ENCODE data around the gene ADI1.

Gene ADI1

DNA sequence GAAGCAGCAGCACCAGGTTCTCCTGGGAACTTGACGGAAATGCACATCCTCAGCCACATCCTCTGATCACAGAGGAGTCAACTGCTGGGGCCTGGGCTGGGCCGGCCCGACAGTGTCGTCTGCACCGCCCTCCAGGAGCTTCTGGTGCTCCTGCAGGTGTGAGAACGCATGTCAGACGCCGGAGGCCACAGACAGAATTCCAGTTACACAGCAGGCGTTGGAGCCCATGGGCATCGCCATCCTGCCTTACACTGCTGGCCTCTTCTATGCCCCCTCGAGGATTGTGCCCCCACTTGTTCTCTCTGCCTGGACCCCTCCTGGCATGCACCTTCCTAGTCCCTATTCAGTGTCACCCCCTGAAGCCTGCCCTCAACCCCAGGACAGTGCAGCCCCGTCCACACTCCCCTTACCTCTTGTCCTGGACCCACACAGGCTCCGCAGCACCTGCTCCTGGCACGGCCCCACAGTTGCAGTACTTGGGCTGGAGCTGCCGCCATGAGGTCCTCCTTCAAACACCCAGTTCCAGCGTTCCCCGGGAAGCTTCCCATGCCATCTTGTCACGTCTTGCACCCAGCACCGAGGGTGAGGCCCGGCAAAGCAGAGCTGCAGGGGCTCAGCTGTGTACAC lies 37.5 kb downstream of the ADI1 start:
- no peak for DNase-seq (ENCODE audit: low read depth, low spot score)
- H3K4me3 ChIP-seq (ENCODE audit: low read depth, low read length) = no peak overlapping the region
- no peak for TF ChIP-seq CTCF (IDR thresholded peaks at IDR 0.05; ENCODE audit: low read depth, low read length)
- in situ Hi-C loops (cut with HindIII; ENCODE audit: low sequenced_read_pairs) = no loop called here

DNA sequence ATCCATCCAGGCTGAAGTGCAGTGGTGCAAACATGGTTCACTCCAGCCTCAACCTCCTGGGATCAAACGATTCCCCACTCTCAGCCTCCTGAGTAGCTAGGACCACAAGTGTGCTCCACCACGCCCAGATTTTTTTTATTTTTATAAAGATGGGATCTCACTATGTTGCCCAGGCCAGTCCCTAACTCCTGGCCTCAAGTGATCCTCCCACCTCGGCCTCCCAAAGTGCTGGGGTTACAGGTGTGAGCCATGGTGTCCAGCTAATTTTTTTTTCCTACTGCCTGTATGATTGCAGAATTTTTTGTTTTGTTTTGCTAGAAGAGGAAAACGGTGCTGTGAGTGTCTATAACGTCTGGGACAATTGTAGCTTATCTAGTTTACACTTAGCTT lies 38.3 kb downstream of the ADI1 start:
- in situ Hi-C loops (cut with HindIII; ENCODE audit: low sequenced_read_pairs) = no loop called here
- DNase-seq (ENCODE audit: low read depth, low spot score) = no peak
- no peak overlapping the region for H3K4me3 ChIP-seq (ENCODE audit: low read depth, low read length)
- no peak for TF ChIP-seq CTCF (IDR thresholded peaks at IDR 0.05; ENCODE audit: low read depth, low read length)

DNA sequence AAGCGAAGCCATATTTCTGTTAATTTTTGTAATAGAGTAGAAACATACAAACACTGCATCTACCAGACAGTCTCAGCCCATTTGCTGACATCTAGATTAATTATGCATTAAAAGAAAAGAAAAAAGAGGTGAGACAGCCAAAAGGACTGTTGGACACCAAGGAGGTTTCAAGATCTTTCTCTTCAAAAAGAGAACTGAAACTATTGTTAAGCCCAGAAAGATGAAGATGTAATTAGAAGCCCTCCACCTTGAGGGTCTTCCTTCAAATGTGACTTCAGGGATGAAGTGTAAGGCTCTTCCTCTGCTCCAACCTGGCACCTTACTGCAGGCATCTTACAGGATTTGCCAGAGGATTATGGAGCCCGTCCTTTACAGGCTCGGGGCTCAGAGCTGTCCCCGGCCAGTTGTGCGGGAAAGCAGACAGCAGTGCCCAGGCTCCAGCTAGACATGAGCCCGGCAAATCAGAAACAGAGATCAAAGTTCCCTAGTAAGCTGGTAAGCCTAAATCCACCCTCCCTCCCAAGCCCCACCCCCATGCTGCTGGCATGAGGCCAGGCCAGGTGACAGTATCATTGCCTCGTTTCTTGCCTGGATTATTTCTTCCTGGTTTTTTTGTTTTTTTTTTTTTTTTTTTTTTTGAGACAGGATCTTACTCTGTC lies 38.9 kb downstream of the ADI1 start:
- no peak for DNase-seq (ENCODE audit: low read depth, low spot score)
- no peak for TF ChIP-seq CTCF (IDR thresholded peaks at IDR 0.05; ENCODE audit: low read depth, low read length)
- no peak overlapping the region for H3K4me3 ChIP-seq (ENCODE audit: low read depth, low read length)
- in situ Hi-C loops (cut with HindIII; ENCODE audit: low sequenced_read_pairs) = no loop called here

GRCh38 chr2:3479430-3480320 lies 39.7 kb downstream of the ADI1 start:
- H3K4me3 ChIP-seq (ENCODE audit: low read depth, low read length) = no peak overlapping the region
- no peak for TF ChIP-seq CTCF (IDR thresholded peaks at IDR 0.05; ENCODE audit: low read depth, low read length)
- no peak for DNase-seq (ENCODE audit: low read depth, low spot score)
- in situ Hi-C loops (cut with HindIII; ENCODE audit: low sequenced_read_pairs) = no loop called here

DNA sequence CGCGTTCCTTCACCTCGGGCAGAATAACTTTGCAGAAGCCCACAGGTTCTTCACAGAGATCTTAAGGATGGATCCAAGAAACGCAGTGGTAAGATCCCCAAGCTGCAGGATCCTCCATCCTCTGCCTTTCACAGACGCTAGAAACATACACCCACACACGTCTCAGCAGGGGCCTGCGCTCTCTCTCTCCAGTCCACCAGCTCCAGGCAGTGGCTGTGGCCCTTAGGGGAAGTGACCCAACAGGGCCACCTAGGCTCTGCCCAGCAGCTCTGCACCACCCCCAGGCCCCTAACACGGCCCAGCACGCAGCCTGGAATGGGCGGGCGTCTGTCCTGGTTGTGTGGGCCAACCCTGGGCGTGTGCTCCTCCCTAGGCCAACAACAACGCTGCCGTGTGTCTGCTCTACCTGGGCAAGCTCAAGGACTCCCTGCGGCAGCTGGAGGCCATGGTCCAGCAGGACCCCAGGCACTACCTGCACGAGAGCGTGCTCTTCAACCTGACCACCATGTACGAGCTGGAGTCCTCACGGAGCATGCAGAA lies 40.4 kb downstream of the ADI1 start:
- no peak overlapping the region for H3K4me3 ChIP-seq (ENCODE audit: low read depth, low read length)
- TF ChIP-seq CTCF (IDR thresholded peaks at IDR 0.05; ENCODE audit: low read depth, low read length) = no peak
- in situ Hi-C loops (cut with HindIII; ENCODE audit: low sequenced_read_pairs) = no loop called here
- no peak for DNase-seq (ENCODE audit: low read depth, low spot score)

GRCh38 chr2:3476985-3477327 lies 42.4 kb downstream of the ADI1 start:
- DNase-seq (ENCODE audit: low read depth, low spot score) = no peak
- in situ Hi-C loops (cut with HindIII; ENCODE audit: low sequenced_read_pairs) = no loop called here
- H3K4me3 ChIP-seq (ENCODE audit: low read depth, low read length) = no peak overlapping the region
- TF ChIP-seq CTCF (IDR thresholded peaks at IDR 0.05; ENCODE audit: low read depth, low read length) = no peak

All from astrocyte of the spinal cord (primary cell).